Fibroblast of skin of scalp (primary cell): ENCODE data around the gene GLOD5. TPM values are rescaled to one million over a fixed set of nuclear protein-coding genes. Genes with fewer than 3 reads are reported as not detected.
A peak's percentile ranks its signal among the peaks of the same experiment; 100 is the strongest.

Source experiments
- DNase-seq: peaks from one replicate; pipeline ENCODE4 v3.0.0-alpha.2; 2013
- polyA plus RNA-seq, 2 experiments: library from polyadenylated mRNA; unstranded; fragments of 120-200 nt; gene quantifications; one replicate each; pipeline ENCODE4 v1.2.1, GENCODE V29; 2013; ENCODE audit not compliant: insufficient read length in 2 of 2

GLOD5 gene
- not detected for polyA plus RNA-seq (2013, experiment 1 of 2; ENCODE audit: insufficient read length)
- polyA plus RNA-seq (2013, experiment 2 of 2; ENCODE audit: insufficient read length) = not detected

DNA sequence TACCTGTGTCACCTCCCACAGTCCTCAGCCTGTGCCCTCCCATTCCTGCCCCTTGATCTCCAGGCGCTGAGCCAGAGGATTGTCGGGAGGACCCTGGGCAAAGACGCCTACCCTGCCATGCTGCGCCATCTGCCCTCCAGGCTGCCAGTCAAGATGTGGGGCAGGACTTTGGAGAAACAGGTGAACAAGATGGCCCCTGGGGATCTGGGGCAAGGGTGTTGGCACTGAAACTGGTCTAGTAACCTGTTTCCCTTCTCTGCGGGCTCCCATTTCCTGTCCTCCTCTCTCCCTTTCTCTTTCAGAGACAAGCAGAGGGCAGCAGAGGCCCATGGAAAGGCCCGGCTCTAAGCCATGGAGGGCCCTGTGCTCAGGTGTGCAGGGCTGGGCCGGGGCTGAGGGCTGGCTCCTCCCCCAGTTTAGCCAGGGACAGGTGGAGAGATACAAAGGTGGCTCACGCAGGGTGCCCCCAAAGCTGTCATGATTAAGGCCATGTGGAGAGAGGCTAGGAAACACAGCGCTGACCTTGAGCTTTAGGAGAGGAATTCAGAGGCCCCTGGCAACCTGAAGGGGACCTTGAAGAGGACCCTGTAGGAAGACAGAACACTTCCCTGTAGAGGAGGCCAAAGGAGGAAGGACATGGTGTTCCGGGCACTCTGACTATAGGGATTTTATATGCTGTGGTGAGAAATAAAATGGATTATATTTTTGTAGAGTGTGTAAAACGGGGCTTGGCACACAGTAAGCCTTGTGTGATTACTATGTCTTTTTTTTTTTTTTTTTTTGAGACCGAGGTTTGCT, at the start of gene GLOD5:
Gene GLOD5 (plus strand): TSS at position 74 of the 798 bp plus-strand sequence. CDS start 44 bp downstream, at position 118.
- no peak for DNase-seq

DNA sequence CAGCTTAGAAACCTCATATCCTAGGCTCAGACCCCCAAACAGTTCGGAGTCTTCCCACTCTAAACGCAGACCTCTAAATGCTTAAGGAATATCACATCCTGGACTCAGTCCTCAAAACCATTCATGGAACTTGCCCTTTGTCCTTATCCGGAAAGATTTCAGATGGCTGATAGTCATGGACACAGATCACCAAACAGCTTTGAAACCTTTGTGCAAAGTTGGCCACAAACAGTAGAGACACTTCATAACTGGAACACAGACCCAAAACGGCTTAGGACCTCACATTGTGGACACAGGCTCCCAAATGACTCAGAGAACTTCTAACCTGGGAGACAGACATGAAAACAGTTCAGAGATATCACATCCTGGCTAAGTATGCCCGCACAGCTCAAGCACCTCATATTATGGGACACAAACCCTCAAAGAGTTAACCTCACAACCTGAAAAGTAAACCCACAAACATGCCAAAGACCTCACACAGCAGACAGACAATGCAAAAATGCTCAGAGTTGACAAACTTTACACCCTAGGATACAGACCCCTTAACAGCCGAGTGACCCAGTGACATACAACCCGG, 49.5 kb upstream of the GLOD5 start:
- no peak for DNase-seq

DNA sequence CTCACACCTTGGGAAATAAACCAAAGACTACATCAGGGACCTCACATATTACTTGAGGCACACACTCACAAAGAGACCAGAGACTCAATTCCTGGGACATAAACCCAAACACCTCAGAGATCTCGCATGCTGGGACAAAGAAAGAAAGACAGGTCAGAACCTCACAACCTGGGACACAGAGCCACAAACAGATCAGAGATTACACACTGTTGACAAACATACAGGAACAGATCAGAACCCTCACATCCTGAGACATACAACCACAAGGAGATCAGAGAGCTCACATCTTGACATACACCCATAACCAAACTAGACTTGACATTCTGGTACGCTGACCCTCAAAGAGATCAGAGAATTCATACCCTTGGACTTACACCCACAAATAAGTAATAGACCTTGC, 47.7 kb upstream of the GLOD5 start:
- DNase-seq = no peak

DNA sequence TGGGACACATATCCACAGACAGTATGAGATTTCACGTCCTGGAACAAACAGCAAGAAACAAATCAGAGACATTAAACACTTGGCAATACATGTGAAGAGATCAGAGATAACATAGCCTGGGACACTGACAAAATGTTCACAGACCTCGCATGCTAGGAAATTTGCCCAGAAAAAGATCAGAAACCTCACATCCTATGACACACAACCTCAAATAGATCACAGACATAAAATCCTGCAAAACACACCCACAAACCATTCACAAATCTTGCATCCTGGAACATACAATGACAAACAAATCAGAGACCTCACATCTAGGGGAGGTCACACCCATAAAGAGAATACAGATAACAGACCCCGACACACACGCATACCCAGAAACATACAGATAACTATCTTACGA, 47.0 kb upstream of the GLOD5 start:
- DNase-seq = no peak

DNA sequence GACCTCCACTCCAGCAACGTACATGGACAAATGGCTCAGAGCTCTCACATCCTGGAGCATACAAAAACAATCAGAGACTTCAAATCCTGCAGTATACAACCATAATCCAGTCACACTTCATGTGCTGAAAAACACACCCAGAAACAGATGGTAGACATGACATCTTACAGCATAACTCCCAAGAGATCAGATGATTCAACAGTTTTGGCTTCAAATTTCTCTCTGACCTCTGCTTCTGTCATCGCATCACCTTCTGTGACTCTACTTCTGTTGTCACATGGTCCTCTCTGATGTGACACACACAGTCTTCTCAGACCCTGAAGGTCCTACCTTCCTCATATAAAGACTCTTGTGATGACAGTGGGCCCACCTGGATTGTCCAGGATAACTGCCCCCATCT, 46.5 kb upstream of the GLOD5 start:
- peak; percentile 62 for DNase-seq

DNA sequence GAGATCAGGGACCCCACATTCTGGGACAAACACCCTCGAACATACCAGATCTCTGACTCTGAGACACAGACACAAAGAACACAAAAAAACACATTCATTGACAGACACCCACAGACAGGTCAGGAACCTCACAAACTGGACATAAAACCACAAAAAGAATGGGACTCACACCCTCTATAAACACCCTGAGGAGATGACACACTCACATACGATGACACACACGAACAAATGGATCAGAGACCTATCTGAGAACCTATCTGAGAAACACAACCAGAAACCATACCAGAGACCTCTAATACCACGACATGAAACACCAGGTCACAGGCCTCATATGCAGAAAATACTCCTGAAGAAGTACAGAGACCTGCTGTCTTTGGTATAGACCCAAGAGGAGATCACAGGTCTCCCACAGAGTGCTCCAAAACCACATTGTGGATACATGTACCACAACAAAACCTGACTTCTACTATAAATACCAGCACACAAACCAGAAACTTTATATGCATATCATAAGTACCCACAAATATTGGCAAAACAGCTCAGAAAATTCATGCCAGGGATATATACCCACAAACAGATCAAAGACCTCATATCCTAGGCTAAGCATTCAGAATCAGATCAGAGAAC, 45.6 kb upstream of the GLOD5 start:
- no peak for DNase-seq

DNA sequence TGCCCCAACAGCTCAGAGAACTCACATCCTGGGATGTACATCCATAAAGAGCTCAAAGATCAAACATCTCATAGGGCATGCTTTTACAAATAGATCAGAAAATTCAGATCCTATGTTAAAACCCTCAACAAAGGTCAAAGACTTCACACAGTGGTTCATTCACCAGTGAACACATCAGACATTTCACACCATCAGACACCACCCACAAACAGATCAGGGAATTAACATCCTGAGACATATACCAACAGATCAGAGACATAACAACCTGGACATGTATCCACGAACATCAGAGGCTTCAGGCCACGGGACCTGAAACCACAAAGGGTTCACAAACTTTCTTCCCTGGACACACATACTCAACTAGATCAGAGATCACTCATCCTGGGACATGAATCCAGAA, 41.6 kb upstream of the GLOD5 start:
- no peak for DNase-seq

DNA sequence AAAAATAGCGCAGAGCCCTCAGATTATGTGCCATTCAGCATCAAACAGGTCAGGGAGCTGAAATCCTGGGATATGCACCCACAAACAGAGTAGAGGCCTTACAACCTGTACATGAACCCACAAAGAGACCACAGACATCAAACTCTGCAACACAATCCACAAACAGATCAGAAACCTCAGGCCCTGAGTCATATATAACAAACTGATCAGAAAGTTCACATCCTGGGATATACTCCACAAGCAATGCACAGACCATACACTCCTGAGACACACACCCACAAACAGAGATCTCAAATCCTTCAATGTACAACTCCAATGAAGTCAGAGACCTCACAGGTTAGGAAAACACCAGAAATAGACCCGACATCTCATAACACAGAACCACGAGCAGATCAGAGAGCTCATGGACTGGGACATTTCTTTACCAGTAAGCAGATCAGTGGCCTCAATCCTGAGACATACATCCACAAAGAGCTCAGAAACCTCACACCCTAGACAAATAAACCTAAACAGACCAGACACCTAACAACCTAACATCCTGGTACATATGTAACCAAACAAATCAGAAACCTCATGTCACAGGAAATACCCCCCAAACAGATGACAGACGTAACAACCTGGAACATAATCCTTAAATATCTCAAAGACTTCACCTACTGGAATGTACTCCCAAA, 40.8 kb upstream of the GLOD5 start:
- DNase-seq = no peak

DNA sequence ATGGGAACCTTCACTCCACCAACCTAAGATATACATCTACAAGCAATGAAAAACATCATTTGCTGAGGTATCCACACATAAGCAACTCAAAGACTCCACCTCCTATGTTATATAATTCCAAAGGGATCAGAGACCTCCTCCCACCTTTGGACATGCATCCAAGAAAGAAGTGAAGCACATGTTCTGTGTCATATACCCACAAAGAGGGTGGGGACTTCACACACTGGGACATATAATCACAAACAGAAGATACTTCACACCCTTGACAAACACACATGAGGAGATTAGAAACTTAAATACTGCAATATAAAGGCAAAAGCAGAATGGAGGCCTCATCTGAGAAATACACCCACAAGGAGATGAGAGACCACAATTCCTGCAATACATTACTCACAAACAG, 39.6 kb upstream of the GLOD5 start:
- DNase-seq = no peak

DNA sequence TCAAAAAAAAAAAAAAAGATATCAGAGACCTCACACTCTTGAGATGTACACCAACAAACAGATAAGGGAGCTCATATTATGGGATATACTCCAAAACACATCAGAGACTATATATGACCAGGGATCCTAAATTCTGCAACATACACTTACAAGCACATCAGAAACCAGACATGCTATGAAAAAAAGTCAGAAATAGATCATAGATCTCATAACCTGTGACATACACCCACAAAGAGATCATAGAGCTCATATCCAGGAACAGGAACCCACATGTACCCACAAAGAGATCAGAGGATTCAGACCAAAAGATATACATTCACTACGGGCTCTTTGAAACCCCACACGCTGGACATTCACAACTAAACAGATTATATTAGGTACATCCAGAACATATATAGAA, 35.0 kb upstream of the GLOD5 start:
- no peak for DNase-seq

DNA sequence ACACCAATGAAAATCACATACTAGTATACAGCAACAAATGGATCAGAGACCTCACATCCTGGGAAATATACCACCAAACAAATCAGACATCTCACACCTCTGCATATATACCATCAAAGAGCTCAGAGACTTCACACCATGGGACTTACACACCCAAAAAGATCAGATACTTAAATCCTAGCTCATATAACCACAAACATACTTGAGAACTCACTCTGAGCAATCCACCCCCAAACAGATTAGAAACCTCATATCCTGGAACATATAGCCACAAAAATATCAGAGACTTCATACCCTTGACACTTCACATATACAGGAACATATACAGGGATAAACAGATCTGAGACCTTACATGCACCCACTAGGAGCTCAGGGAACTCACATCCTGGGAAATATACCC, 32.9 kb upstream of the GLOD5 start:
- no peak for DNase-seq

DNA sequence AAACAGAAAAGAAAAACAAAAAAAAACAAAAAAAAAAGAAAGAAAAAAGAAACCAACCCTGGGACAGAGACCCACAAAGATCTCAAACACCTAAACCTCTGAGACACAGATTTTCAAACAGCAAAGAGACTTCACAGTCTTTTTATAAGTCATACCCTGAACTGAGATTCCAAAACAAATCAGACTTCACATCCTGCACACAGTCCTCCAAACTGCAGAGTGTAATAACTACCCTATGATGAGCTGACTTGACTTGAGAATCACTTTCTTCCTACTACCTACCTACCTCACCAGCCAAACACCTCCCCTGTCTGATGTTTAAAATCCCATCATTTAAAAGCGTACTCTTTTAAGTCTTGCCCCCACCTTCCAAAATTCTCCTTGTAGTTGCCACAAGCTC, 25.2 kb upstream of the GLOD5 start:
- DNase-seq = no peak

DNA sequence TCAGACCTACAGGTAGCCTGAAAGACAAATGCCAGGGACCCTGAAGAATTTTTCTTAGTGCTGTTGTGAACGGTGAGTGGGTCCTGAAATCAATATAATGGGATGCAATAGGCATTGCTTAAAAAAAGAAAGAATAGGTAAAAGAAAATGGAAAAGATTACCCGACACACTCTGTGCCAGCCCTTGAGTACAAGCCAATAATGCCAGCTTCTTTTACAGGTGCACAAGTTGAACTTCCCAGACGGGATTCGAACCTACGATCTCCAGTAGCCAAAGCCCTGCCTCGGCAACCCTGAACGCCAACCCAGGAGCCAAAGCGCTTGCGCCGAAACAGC, 24.7 kb upstream of the GLOD5 start:
- DNase-seq = no peak

DNA sequence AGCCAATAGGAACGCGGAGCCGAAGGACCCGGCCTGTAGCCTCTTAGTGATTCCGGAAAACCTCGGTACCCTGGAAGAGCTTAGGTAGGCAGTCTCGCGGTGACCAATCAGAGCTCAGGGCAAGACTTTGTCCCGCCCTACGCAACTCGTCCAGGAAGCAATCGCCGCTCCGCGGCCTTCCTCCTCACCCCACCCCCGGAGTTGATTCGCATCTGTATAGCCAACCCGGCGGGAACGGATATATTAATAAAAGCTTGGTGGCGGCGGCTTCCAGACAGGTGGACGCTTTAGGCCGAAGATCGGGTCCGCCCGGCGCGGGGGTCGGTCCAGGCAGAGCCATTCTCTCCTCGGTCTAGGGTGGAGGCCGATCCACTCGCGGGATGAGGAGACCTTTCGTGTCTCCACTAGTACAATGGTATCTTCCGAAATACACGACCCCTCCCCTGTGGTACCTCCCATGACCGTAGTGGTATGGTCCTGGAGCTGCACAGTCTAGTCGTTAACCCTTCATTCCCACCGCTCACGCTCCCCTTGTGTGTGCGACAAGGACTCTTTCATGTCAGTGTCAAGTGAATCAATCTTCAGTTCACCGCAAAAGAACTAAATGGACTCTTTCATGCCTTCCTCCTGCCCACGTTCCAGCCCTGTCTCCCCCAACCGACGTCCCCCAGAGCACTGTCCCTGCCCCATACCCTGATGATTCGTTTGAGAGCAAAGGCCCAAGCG, 24.2 kb upstream of the GLOD5 start:
- DNase-seq = peak; percentile 98

DNA sequence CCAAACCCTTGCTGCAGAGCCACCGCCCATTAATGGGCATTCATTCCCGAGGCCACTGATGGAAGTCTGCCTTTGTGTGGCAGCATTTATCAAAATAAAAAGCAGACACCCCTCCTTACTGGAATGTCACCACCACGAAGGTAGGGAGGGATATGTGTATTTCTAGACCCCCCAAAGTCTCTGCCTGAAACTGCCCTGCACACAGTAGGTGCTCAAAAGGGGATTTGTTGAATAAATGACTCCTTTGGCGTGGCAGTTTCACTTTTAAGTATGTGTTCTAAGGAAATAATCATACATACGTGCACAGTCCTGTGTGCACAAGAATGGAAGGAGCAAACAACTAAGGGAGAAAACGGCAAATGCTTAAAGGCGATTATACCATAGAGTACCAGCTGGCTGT, 23.6 kb upstream of the GLOD5 start:
- DNase-seq = no peak

DNA sequence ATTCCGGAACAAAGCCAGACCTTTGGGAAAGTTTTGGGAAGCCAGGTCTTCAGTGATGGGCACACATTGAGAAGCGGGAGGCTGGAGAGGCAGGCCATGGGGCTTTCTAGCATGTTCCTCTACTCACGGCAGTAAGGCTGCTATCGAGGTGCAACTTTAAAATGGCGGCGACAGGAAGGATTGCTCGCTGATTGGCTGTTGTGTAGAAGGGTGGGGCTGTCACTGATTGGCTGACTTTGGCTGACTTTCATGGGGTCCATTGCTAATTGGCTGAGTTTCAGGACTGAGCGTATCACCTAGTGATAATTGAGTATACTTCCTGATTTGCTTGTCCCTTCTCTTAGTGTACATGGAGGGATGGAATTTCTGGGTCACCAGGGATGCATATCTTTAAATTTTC, 19.7 kb upstream of the GLOD5 start:
- no peak for DNase-seq

DNA sequence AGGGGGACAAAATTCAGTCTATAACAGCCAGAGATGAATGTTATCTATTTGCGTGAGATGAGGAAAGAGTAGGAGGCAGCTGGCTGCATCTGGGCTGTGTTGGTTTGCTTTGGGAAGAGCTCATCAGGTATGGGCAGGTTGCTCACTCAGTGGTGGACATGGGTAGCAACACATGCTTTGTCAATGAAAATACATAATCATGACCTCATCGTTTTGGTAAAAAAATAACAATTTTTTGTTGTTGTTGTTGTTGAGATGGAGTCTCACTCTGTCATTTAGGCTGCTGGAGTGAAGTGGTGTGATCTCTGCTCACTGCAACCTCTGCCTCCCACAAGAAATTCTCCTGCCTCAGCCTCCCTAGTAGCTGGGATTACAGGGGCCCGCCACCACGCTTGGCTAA, 16.3 kb upstream of the GLOD5 start:
- DNase-seq = no peak

DNA sequence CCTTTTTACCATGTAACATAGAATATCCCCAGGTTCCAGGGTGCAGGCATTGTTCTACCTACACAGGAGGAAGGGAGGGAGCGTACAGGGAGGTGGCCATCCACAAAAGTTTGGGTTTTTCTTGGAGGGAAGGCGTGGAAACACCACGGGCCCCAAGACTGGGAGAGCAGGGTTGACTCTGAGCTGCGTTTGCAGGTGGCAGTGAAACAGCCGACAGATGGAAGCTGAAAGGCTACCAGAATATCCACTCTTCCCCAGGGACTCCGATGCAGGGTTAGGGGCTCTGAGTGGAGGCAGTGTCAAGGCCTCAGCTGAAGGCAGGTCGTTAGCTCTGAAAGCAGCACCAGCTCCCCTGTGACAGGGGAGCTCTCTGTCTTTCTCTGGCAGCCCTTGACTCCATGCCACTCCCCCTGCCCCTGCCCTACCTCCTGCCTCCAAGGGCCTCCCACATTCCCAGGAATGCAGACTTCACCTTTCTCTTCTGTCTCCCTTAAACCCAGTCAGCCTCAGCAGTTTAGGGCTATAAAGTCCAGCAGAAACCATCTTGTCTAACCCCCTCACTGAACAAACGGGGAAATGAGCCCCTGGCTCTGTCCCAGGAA, 14.0 kb upstream of the GLOD5 start:
- DNase-seq = no peak

DNA sequence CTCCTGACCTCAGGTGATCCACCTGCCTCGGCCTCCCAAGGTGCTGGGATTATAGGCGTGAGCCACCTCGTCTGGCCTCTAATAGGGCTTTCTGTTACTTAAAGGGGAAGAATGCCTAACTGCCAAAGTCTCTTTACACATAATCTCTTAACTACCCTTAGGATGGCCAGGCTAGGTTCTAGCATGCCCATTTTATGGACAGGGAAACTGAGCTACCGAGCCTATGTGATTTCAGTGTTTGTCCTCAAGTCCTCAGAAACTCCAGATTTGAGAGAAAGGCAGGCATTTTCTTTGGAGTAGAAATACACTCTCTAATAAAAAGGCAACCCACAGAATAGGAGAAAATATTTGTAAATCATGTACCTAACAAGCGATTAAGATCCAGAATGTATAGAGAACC, 12.4 kb upstream of the GLOD5 start:
- no peak for DNase-seq

DNA sequence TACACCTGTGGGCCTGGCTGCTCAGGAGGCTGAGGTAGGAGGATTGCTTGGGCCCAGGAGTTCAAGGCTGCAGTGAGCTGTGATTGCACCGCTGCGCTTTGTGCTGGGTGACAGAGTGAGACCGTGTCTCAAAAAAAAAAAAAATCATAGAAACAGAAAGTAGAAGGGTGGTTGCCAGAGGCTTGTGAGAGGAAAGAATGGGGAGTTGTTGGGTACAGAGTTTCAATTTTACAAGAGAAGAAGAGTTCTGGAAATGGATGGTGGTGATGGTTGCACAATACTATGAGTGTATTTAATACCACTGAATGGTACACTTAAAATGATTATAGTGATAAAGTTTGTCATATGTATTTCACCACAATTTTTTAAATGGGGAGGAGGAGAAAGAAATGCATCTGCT, 10.2 kb upstream of the GLOD5 start:
- DNase-seq = no peak

DNA sequence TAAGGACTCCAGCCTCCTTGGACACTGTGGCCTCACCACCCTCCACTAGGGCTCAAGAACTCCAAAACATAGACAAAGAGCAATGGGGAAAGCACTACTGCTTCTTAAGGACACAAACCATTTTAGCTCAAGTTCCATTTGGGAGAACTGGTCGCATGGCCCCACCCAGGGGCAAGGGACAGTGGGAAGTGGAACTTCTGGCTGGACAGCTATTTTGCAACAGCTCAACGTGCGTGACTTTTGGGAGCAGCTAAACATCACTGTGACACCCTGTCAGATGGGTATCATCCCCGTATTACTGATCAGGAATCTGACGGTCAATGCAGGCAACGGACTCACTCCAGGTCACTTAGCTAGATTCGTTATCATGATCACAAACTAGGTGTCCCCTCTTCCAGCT, 9.0 kb upstream of the GLOD5 start:
- DNase-seq = no peak

DNA sequence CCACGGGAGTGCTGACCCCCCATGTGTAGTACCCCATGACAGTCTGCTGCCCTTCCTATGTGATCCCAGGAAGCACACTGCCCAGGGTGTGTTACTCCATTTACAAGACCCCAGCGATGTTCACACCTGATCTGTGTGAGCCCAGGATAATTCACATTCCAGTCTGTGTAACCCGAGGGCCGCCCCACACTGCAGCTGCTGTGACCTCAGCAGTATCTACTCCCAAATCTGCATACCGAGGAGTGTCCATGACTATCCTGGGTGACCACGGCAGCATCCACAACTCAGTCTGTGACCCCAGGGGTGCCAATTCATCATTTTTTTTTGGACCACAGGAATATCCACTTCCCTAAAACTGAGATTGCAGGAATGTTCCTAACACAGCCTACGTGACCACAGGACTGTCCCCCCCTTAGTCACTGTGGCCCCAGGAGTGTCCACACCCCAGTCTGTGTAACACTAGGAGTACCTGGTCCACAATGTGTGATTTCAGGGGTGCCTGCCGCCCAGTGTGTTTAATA, 7.8 kb upstream of the GLOD5 start:
- DNase-seq = no peak
